Neural progenitor cell (in vitro differentiated cells): Measurements from ENCODE around the gene ARPC2.

Experiments
- EZH2 ChIP-seq: fragments of 200-600 bp; sonication (generic); IDR thresholded peaks from 2 replicates; pipeline ENCODE4 v1.6.1; 2017; ENCODE audit warnings: antibody characterized with exemption, mild to moderate bottlenecking, moderate library complexity
- EZH2phosphoT487 ChIP-seq: fragments of 200-600 bp; sonication (generic); IDR thresholded peaks from 2 replicates; pipeline ENCODE4 v1.6.1; 2017; ENCODE audit warnings: antibody characterized with exemption
- TF ChIP-seq, protein P1 (sequence below): fragments of 200-600 bp; sonication (generic); IDR thresholded peaks from 2 replicates; pipeline ENCODE4 v1.5.1; 2017; ENCODE audit warnings: antibody characterized with exemption, mild to moderate bottlenecking

DNA sequence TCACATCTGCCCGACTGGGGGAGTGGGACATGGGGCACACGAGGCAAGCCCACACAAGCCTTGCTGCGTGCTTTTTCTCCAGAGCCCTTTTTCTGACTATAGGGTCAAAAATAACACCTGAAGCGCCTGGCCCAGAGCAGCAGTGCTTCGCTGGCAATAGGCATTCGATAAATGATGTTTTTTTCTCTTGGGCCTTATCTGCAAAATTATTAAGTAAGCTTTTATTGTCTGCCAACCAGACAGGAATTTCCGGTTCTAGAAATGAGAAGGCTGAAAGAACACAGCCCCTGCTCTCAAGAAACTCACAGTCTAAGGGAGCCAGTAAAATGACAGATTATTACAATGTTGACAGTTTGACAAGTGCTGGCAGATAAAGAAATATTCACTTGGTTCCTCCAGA is 78.0 kb downstream of the ARPC2 start:
- TF ChIP-seq, protein P1, sequence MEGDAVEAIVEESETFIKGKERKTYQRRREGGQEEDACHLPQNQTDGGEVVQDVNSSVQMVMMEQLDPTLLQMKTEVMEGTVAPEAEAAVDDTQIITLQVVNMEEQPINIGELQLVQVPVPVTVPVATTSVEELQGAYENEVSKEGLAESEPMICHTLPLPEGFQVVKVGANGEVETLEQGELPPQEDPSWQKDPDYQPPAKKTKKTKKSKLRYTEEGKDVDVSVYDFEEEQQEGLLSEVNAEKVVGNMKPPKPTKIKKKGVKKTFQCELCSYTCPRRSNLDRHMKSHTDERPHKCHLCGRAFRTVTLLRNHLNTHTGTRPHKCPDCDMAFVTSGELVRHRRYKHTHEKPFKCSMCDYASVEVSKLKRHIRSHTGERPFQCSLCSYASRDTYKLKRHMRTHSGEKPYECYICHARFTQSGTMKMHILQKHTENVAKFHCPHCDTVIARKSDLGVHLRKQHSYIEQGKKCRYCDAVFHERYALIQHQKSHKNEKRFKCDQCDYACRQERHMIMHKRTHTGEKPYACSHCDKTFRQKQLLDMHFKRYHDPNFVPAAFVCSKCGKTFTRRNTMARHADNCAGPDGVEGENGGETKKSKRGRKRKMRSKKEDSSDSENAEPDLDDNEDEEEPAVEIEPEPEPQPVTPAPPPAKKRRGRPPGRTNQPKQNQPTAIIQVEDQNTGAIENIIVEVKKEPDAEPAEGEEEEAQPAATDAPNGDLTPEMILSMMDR: no peak
- TF ChIP-seq EZH2phosphoT487 (no peak), EZH2 (no peak)
